Breast epithelium (tissue), 4 donors: ENCODE measurements around the gene SNAI3. TPM values are rescaled to one million over a fixed set of nuclear protein-coding genes. Genes with fewer than 3 reads are reported as not detected.

Experiments used
- DNase-seq, 2 donors: peaks; one replicate each; pipeline ENCODE4 v3.0.0-alpha.2; 2019; ENCODE audit warnings: low spot score in 2 of 2
- H3K27ac ChIP-seq, 2 donors: fragments of 200-600 bp; sonication (generic) in 1 of 2; one replicate each; pipeline ENCODE4 v1.5.1; 2016 to 2019; ENCODE audit warnings: mild to moderate bottlenecking in 1 of 2
- H3K27me3 ChIP-seq, 2 donors: fragments of 200-600 bp; sonication (generic) in 1 of 2; one replicate each; pipeline versions ENCODE4 v1.5.1 to v1.6.0; 2017 to 2019; ENCODE audit warnings: control low read depth in 1 of 2, mild to moderate bottlenecking in 1 of 2
- H3K36me3 ChIP-seq: fragments of 200-600 bp; one replicate; pipeline ENCODE4 v1.5.1; 2019
- H3K4me1 ChIP-seq, 2 donors: fragments of 200-600 bp; sonication (generic); one replicate each; pipeline ENCODE4 v1.5.1; 2016 to 2019; ENCODE audit warnings: control low read depth in 1 of 2
- H3K4me3 ChIP-seq, 3 donors: fragments of 200-600 bp; sonication (generic); 1 replicate in 2 of 3; 2 replicates in 1 of 3; pipeline ENCODE4 v1.5.1; 2016 to 2019; ENCODE audit warnings: mild to moderate bottlenecking in 3 of 3, moderate library complexity in 2 of 3
- H3K9me3 ChIP-seq, 2 donors: fragments of 200-600 bp; sonication (generic) in 1 of 2; one replicate each; pipeline ENCODE4 v1.5.1; 2016 to 2019; ENCODE audit warnings: control low read depth in 1 of 2
- POLR2A ChIP-seq: fragments of 450-650 bp; IDR thresholded peaks from one replicate; pipeline ENCODE4 v1.6.1; 2016; ENCODE audit warnings: antibody characterized with exemption, mild to moderate bottlenecking, moderate library complexity
- POLR2AphosphoS5 ChIP-seq, 3 donors: sonication (generic); formaldehyde crosslinking; IDR thresholded peaks; one replicate each; pipeline ENCODE4 v1.6.1; 2017; ENCODE audit warnings: antibody characterized with exemption in 3 of 3
- intact Hi-C: fragments of 100-400 bp; cut with DNase I; formaldehyde crosslinking; loops from one replicate; pipeline ENCODE4 v1.15.1; 2023; ENCODE audit warnings: low total_unique reads
- total RNA-seq, 3 donors: library from RNA; depleted of rRNA; stranded (reverse); fragments of >200 nt; gene quantifications; one replicate each; pipeline ENCODE4 v1.1.0, GENCODE V29; 2016
- TF ChIP-seq, protein P1 (sequence below), 3 donors: fragments of 450-650 bp; IDR thresholded peaks; one replicate each; pipeline ENCODE4 v1.5.1; 2016 to 2017; ENCODE audit warnings: antibody characterized with exemption in 3 of 3, mild to moderate bottlenecking in 3 of 3, moderate library complexity in 3 of 3

The SNAI3 gene
- total RNA-seq, 3 donors from 2014 or later: 0.66 to 0.96 (median 0.73) TPM

DNA sequence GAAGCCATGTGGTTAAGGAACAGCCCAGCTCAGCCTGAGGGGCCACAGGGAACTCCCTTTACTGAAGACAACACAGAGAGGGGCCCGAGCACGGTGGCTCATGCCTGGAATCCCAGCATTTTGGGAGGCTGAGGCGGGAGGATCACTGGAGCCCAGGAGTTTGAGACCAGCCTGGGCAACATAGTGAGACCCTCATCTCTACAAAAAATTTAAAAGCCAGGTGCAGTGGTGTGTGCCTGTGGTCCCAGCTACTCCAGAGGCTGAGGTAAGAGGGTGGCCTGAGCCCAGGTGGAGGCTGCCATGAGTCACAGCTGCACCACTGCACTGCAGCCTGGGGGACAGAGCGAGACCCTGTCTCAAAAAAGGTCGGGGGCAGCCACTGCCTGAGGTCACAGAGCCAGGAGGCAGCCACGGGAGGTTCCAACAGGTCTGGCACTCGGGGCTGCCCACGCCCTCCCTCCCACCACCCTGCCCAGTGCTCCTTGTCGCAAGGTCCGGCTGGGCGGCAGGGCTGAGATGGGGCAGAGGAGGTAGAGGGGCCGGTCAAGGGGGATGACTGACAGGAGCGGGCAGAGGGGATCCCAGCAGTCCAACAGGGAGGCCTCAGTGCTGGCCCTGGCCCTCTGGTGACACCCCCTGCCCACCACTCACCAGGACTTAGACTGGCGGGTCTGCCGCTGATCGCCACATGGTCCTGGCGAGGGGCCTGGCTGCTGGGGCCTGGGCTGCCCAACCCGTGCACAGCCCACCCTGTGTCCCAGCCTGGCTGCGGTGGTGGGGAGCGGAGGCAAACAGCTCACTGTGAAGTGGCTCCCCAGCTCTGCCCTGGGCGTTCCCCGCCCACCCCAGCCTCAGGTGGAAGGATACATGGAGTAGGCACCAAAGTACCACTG is 38.9 kb downstream of the SNAI3 start:
- intact Hi-C loops: no loop called here
- DNase-seq: no peak

DNA sequence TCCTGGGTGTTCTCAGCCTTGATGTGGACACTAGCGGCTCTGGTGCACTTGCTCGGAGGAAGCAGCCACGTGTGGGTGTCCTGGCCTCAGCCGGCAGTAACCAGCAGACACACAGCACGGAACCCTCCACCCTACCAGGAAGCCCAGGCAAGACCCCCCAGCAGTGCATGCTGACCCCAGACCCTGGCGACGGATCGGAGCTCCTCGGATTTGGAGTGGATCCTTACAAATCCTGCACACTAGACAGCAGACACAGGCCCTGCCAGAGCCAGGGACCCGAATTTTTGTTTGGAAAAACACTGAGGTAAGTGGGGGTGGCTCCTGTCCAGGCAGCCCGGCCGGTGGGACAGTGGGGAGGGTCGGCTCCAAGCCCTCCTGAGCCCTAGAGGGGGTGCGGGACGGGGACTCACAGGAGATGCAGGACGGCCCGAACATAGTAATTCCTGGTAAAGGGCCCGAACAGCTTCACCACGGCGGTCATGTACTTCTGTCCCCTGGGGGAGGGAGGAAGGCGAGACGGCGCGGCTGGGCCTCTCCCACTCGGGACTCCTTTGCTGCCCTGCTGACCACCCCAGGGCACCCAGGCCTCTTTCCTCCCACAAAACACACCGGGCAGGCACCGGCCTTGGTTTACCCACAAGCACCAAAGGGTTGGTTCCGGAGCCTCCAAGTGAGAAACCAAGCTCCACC is 39.8 kb downstream of the SNAI3 start:
- Histone ChIP-seq H3K27ac (no peak overlapping the region), H3K27me3 (no peaks in the 10 kb centered on the region), H3K9me3 (no peaks in the 10 kb centered on the region), H3K4me1 (peaks cover 3% of the 10 kb centered on the region in 2 donors), H3K36me3 (no peaks in the 10 kb centered on the region), H3K4me3 (no peak overlapping the region)
- intact Hi-C loops: no loop called here
- DNase-seq: no peak
- TF ChIP-seq POLR2A (no peak), POLR2AphosphoS5 (IDR thresholded peaks at IDR 0.05) (no peak)
- TF ChIP-seq, protein P1, sequence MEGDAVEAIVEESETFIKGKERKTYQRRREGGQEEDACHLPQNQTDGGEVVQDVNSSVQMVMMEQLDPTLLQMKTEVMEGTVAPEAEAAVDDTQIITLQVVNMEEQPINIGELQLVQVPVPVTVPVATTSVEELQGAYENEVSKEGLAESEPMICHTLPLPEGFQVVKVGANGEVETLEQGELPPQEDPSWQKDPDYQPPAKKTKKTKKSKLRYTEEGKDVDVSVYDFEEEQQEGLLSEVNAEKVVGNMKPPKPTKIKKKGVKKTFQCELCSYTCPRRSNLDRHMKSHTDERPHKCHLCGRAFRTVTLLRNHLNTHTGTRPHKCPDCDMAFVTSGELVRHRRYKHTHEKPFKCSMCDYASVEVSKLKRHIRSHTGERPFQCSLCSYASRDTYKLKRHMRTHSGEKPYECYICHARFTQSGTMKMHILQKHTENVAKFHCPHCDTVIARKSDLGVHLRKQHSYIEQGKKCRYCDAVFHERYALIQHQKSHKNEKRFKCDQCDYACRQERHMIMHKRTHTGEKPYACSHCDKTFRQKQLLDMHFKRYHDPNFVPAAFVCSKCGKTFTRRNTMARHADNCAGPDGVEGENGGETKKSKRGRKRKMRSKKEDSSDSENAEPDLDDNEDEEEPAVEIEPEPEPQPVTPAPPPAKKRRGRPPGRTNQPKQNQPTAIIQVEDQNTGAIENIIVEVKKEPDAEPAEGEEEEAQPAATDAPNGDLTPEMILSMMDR (IDR thresholded peaks at IDR 0.05): no peak

More for the DNA sequence above, 38.9 kb downstream of the SNAI3 start:
- H3K36me3 ChIP-seq: no peaks in the 10 kb centered on the region
- peaks cover 3% of the 10 kb centered on the region in 2 donors for H3K4me1 ChIP-seq
- H3K4me3 ChIP-seq: no peak overlapping the region
- no peaks in the 10 kb centered on the region for H3K9me3 ChIP-seq
- no peak overlapping the region for H3K27ac ChIP-seq
- H3K27me3 ChIP-seq: no peaks in the 10 kb centered on the region
- TF ChIP-seq POLR2AphosphoS5 (IDR thresholded peaks at IDR 0.05) (no peak), POLR2A (no peak)
- TF ChIP-seq, protein P1 (IDR thresholded peaks at IDR 0.05): no peak

DNA sequence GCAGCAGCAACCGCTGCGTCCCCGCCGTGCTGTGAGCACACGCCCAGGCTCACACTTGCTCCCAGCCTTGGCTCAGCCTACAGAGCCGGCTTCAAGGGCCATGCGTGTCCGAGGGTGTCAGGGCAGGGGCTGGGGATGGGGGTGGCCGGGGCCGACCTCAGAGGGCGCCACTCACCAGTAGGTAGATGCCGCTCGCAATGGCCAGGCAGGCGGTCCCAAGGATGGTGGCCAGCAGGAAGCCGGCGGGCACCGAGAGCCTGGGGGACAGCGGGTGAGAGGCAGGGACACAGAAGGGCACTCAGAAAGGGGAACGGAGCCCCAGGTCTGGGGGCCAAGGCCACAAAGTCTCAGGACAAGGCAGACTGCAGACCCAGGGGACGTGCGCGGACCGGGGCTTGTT is 40.4 kb downstream of the SNAI3 start:
- DNase-seq: no peak
- H3K27ac ChIP-seq: no peak overlapping the region
- no peaks in the 10 kb centered on the region for H3K36me3 ChIP-seq
- no peaks in the 10 kb centered on the region for H3K9me3 ChIP-seq
- intact Hi-C loops: no loop called here
- TF ChIP-seq POLR2AphosphoS5 (IDR thresholded peaks at IDR 0.05) (no peak), POLR2A (no peak)
- TF ChIP-seq, protein P1 (IDR thresholded peaks at IDR 0.05): no peak
- H3K4me3 ChIP-seq: no peak overlapping the region
- no peaks in the 10 kb centered on the region for H3K4me1 ChIP-seq
- H3K27me3 ChIP-seq: peaks cover 0 to 2% of the 10 kb centered on the region in 2 donors

DNA sequence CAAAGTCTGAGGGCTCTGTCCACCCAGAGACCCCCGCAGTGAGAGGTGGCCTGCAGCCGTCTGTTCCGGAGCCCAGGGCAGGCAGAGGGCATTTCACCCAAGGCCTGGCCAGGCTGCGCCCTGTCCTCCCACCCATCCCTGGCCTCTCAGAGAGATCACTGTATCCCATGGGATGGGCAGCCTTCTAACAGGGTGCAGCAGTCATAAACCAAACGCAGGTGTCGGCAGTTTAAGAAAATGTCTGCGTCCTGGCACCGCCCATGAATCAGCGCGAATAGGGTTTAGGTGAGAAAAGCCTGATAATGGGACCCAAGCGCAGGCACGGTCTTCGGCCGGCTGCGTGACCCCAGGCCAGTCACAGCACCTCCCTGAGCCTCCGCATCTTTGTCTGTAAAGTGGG is 40.9 kb downstream of the SNAI3 start:
- no peaks in the 10 kb centered on the region for H3K4me1 ChIP-seq
- intact Hi-C loops: no loop called here
- H3K4me3 ChIP-seq: no peak overlapping the region
- H3K36me3 ChIP-seq: no peaks in the 10 kb centered on the region
- no peaks in the 10 kb centered on the region for H3K9me3 ChIP-seq
- H3K27ac ChIP-seq: no peak overlapping the region
- TF ChIP-seq POLR2AphosphoS5 (IDR thresholded peaks at IDR 0.05): no peak
- TF ChIP-seq POLR2A: no peak
- TF ChIP-seq, protein P1 (IDR thresholded peaks at IDR 0.05): no peak
- peaks cover 0 to 7% of the 10 kb centered on the region in 2 donors for H3K27me3 ChIP-seq
- no peak for DNase-seq

DNA sequence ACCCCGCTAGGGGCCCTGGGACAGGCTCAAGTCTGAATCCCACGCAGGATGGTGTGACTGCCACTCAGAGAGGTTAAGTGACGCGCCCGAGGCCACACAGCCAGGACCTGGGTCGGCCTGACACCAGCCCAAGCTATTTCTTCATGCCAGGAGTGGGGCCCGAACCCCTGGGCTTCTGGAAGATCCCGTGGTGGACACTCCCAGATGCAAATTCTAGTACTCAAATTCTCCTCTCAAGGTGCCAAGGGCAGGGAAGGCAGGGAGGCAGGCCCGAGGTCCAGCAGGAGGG is 42.7 kb downstream of the SNAI3 start:
- no peak for DNase-seq
- Histone ChIP-seq H3K4me3 (no peak overlapping the region), H3K27me3 (peaks cover 0 to 26% of the 10 kb centered on the region in 2 donors), H3K9me3 (no peaks in the 10 kb centered on the region), H3K27ac (no peak overlapping the region), H3K4me1 (peaks cover 0 to 5% of the 10 kb centered on the region in 2 donors), H3K36me3 (no peaks in the 10 kb centered on the region)
- TF ChIP-seq, protein P1 (IDR thresholded peaks at IDR 0.05): no peak
- no peak for TF ChIP-seq POLR2A
- no peak for TF ChIP-seq POLR2AphosphoS5 (IDR thresholded peaks at IDR 0.05)
- intact Hi-C loops: no loop called here
